Measurements from ENCODE around the gene CHST15. TPM values are rescaled to one million over a fixed set of nuclear protein-coding genes. Genes with fewer than 3 reads are reported as not detected.

CHST15 gene
- total and polyA plus RNA-seq, 2 of the 13 experiments (the other 11 are each of a cell fraction or from before 2014, with no cell fraction given): 1.4 to 94.7 TPM

- TF ChIP-seq DPF2 (CRISPR knock-in tag; IDR thresholded peaks at IDR 0.05; ENCODE audit: borderline replicate concordance, low read depth): no peak
- TF ChIP-seq ZBTB40 (IDR thresholded peaks at IDR 0.05): no peak
- TF ChIP-seq ZBTB40 (CRISPR knock-in tag; IDR thresholded peaks at IDR 0.05): no peak
- TF ChIP-seq BCL6 (CRISPR knock-in tag; IDR thresholded peaks at IDR 0.05): peak; percentile 63; the same call in 1 of the 2 replicates
- no peak for TF ChIP-seq SMC3 (IDR thresholded peaks at IDR 0.05; ENCODE audit: low read length)
- TF ChIP-seq PCBP1 (IDR thresholded peaks at IDR 0.05; ENCODE audit: borderline replicate concordance, low read depth, low read length): 0 out of 2 replicates have a peak, but pooled peaks have one; percentile 35
- peak; percentile 38 for TF ChIP-seq ZNF687 (CRISPR knock-in tag; IDR thresholded peaks at IDR 0.05)
- no peak for TF ChIP-seq MTA3 (CRISPR knock-in tag; IDR thresholded peaks at IDR 0.05)
- no peak for TF ChIP-seq POLR2G (IDR thresholded peaks at IDR 0.05; ENCODE audit: low read depth, low read length)
- TF ChIP-seq KLF6 (CRISPR knock-in tag; IDR thresholded peaks at IDR 0.05): no peak
- no peak for TF ChIP-seq CERS6 (CRISPR knock-in tag; IDR thresholded peaks at IDR 0.05)
- TF ChIP-seq ZNF691 (CRISPR knock-in tag; IDR thresholded peaks at IDR 0.05; ENCODE audit: borderline replicate concordance, low read depth): peak; percentile 13; the same call in 1 of the 2 replicates
- TF ChIP-seq MXD3 (CRISPR knock-in tag; IDR thresholded peaks at IDR 0.05): no peak
Observed at GRCh38 chr10:124092250-124092859, 1.0 kb downstream of the CHST15 start (continued).

Measured in HepG2 (cell line).